Measurements from ENCODE around the gene KRTAP10-5.
A peak's percentile ranks its signal among the peaks of the same experiment; 100 is the strongest.

Gene KRTAP10-5

DNA sequence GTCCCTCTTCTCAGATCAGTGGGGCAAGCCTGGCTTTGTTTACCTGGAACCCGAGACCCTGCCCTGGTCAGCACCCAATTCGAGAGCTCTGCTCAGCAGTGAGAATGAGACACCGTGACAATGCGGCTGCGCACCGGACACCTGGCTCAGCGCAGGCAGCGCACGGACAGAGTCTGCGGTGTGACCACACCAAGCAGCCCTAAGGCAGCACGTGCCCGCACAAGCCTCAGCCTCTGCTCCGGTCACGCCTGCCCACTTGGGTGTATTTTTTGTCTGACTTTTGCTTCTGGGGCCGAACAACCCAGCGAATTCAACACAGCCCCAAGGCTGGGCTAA is 36.2 kb upstream of the KRTAP10-5 start:
- H3K9ac ChIP-seq (ENCODE audit: low read depth, low read length, poor library complexity), result no peak overlapping the region
- DNase-seq (ENCODE audit: low spot score), result no peak
- H3K4me1 ChIP-seq (ENCODE audit: control insufficient read depth in 2 of 2, insufficient read depth in 1 of 2, low read depth in 1 of 2, low read length in 2 of 2), result no peaks in the 10 kb centered on the region
- H2AK5ac ChIP-seq (ENCODE audit: low read depth, low read length), result peak overlapping the region; percentile 44
- H3K4ac ChIP-seq (ENCODE audit: low read length), result peak overlapping the region; percentile 4
- H2BK120ac ChIP-seq (ENCODE audit: low read depth, low read length), result no peak overlapping the region
- H3K27ac ChIP-seq (replicated peaks; ENCODE audit: low read length), result no peak overlapping the region
- H3K4me3 ChIP-seq (ENCODE audit: low read length in 2 of 2), result no peak overlapping the region
- H2BK5ac ChIP-seq (ENCODE audit: low read length), result peak overlapping the region; percentile 26
- H2AFZ ChIP-seq (ENCODE audit: low read length), result no peak overlapping the region
- H4K8ac ChIP-seq (ENCODE audit: low read depth, low read length), result no peak overlapping the region
- no peaks in the 10 kb centered on the region for H3K79me1 ChIP-seq (ENCODE audit: low read depth, low read length)
- no CpG with 5 or more reads among the region's 16 CpGs for WGBS, 2 donors (ENCODE audit: extremely low coverage in 2 of 2, insufficient read length in 2 of 2, insufficient replicate concordance in 1 of 2)
- no peak overlapping the region for H2BK15ac ChIP-seq (ENCODE audit: low read length)
- H3K36me3 ChIP-seq (replicated peaks in 1 of 2; ENCODE audit: control insufficient read depth in 2 of 2, insufficient read depth in 2 of 2, low read length in 2 of 2), result no peaks in the 10 kb centered on the region
- peak overlapping the region; percentile 66 for H3K18ac ChIP-seq (ENCODE audit: low read length)
- H3K14ac ChIP-seq (ENCODE audit: low read length), result peak overlapping the region; percentile 87
- no peak overlapping the region for H4K91ac ChIP-seq (ENCODE audit: low read depth, low read length, poor library complexity)
- no peak overlapping the region for H2BK12ac ChIP-seq (ENCODE audit: low read length)
- H3K23ac ChIP-seq (ENCODE audit: low read depth, low read length, poor library complexity), result no peak overlapping the region
- peaks cover 5 to 8% of the 10 kb centered on the region in 2 donors for H3K9me3 ChIP-seq (replicated peaks in 1 of 2; ENCODE audit: control insufficient read depth in 2 of 2, insufficient read depth in 1 of 2, low read depth in 1 of 2, low read length in 2 of 2)
- H3K27me3 ChIP-seq (ENCODE audit: control insufficient read depth in 3 of 3, insufficient read depth in 3 of 3, low read depth in 1 of 3, low read length in 3 of 3), result no peaks in the 10 kb centered on the region
- H3K4me2 ChIP-seq (ENCODE audit: insufficient read depth, low read length, poor library complexity, severe bottlenecking), result no peak overlapping the region

- Histone ChIP-seq H3K27me3 (ENCODE audit: control insufficient read depth in 3 of 3, insufficient read depth in 3 of 3, low read depth in 1 of 3, low read length in 3 of 3) (no peaks in the 10 kb centered on the region), H3K27ac (replicated peaks; ENCODE audit: low read length) (no peak overlapping the region), H2BK15ac (ENCODE audit: low read length) (peak overlapping the region; percentile 13)
Observed at GRCh38 chr21:44615911-44616590, 35.6 kb upstream of the KRTAP10-5 start.

DNA sequence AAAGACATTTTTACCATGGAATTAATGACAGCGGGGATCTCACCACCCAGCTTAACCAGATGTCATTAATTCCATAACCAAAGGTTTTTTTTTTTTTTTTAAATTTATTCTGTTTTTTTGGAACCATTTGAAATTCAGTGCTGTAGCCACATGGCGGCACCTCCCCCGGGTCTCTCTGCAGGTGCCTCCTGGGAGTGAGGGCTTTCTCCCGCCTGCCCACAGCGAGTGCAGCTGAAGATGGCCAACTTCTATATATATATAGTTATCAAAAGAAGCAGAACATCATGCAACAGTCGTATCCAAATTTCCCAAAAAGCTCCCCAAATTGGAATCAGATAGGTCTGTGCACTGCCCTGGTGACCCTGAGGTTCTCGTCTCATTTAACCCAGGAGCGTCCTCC is 35.1 kb upstream of the KRTAP10-5 start:
- Histone ChIP-seq H2BK12ac (ENCODE audit: low read length) (no peak overlapping the region), H3K4me1 (ENCODE audit: control insufficient read depth in 2 of 2, insufficient read depth in 1 of 2, low read depth in 1 of 2, low read length in 2 of 2) (no peaks in the 10 kb centered on the region), H3K4ac (ENCODE audit: low read length) (no peak overlapping the region), H4K8ac (ENCODE audit: low read depth, low read length) (no peak overlapping the region), H2AK5ac (ENCODE audit: low read depth, low read length) (peak overlapping the region; percentile 44), H2BK5ac (ENCODE audit: low read length) (no peak overlapping the region), H2BK120ac (ENCODE audit: low read depth, low read length) (no peak overlapping the region), H3K14ac (ENCODE audit: low read length) (no peak overlapping the region), H3K9ac (ENCODE audit: low read depth, low read length, poor library complexity) (no peak overlapping the region), H3K4me2 (ENCODE audit: insufficient read depth, low read length, poor library complexity, severe bottlenecking) (no peak overlapping the region), H2AFZ (ENCODE audit: low read length) (no peak overlapping the region), H3K4me3 (ENCODE audit: low read length in 2 of 2) (no peak overlapping the region), H3K27ac (replicated peaks; ENCODE audit: low read length) (no peak overlapping the region), H3K79me1 (ENCODE audit: low read depth, low read length) (no peaks in the 10 kb centered on the region), H2BK15ac (ENCODE audit: low read length) (no peak overlapping the region), H3K23ac (ENCODE audit: low read depth, low read length, poor library complexity) (no peak overlapping the region), H3K18ac (ENCODE audit: low read length) (peak overlapping the region; percentile 89), H3K36me3 (replicated peaks in 1 of 2; ENCODE audit: control insufficient read depth in 2 of 2, insufficient read depth in 2 of 2, low read length in 2 of 2) (no peaks in the 10 kb centered on the region), H4K91ac (ENCODE audit: low read depth, low read length, poor library complexity) (peak overlapping the region; percentile 59), H3K27me3 (ENCODE audit: control insufficient read depth in 3 of 3, insufficient read depth in 3 of 3, low read depth in 1 of 3, low read length in 3 of 3) (no peaks in the 10 kb centered on the region), H3K9me3 (replicated peaks in 1 of 2; ENCODE audit: control insufficient read depth in 2 of 2, insufficient read depth in 1 of 2, low read depth in 1 of 2, low read length in 2 of 2) (peaks cover 5 to 10% of the 10 kb centered on the region in 2 donors)
- DNase-seq (ENCODE audit: low spot score), result no peak
- WGBS, 2 donors (ENCODE audit: extremely low coverage in 2 of 2, insufficient read length in 2 of 2, insufficient replicate concordance in 1 of 2), result no CpG with 5 or more reads among the region's 8 CpGs

More at GRCh38 chr21:44615911-44616590, 35.6 kb upstream of the KRTAP10-5 start:
- no peak overlapping the region for H3K4me2 ChIP-seq (ENCODE audit: insufficient read depth, low read length, poor library complexity, severe bottlenecking)
- no peak overlapping the region for H3K4me3 ChIP-seq (ENCODE audit: low read length in 2 of 2)
- H3K18ac ChIP-seq (ENCODE audit: low read length), result peak overlapping the region; percentile 89
- H4K8ac ChIP-seq (ENCODE audit: low read depth, low read length), result peak overlapping the region; percentile 66
- peak overlapping the region; percentile 44 for H2AK5ac ChIP-seq (ENCODE audit: low read depth, low read length)
- no peak overlapping the region for H2BK5ac ChIP-seq (ENCODE audit: low read length)
- no CpG with 5 or more reads among the region's 17 CpGs for WGBS, 2 donors (ENCODE audit: extremely low coverage in 2 of 2, insufficient read length in 2 of 2, insufficient replicate concordance in 1 of 2)
- H2AFZ ChIP-seq (ENCODE audit: low read length), result no peak overlapping the region
- no peak for DNase-seq (ENCODE audit: low spot score)
- no peak overlapping the region for H2BK120ac ChIP-seq (ENCODE audit: low read depth, low read length)
- no peak overlapping the region for H2BK12ac ChIP-seq (ENCODE audit: low read length)
- no peak overlapping the region for H3K4ac ChIP-seq (ENCODE audit: low read length)
- no peak overlapping the region for H3K23ac ChIP-seq (ENCODE audit: low read depth, low read length, poor library complexity)
- H3K79me1 ChIP-seq (ENCODE audit: low read depth, low read length), result no peaks in the 10 kb centered on the region
- peak overlapping the region; percentile 3 for H3K9ac ChIP-seq (ENCODE audit: low read depth, low read length, poor library complexity)
- peaks cover 5 to 10% of the 10 kb centered on the region in 2 donors for H3K9me3 ChIP-seq (replicated peaks in 1 of 2; ENCODE audit: control insufficient read depth in 2 of 2, insufficient read depth in 1 of 2, low read depth in 1 of 2, low read length in 2 of 2)
- no peaks in the 10 kb centered on the region for H3K36me3 ChIP-seq (replicated peaks in 1 of 2; ENCODE audit: control insufficient read depth in 2 of 2, insufficient read depth in 2 of 2, low read length in 2 of 2)
- peak overlapping the region; percentile 67 for H3K14ac ChIP-seq (ENCODE audit: low read length)
- H3K4me1 ChIP-seq (ENCODE audit: control insufficient read depth in 2 of 2, insufficient read depth in 1 of 2, low read depth in 1 of 2, low read length in 2 of 2), result no peaks in the 10 kb centered on the region
- peak overlapping the region; percentile 59 for H4K91ac ChIP-seq (ENCODE audit: low read depth, low read length, poor library complexity)

- Histone ChIP-seq H3K79me1 (ENCODE audit: low read depth, low read length) (no peaks in the 10 kb centered on the region), H3K18ac (ENCODE audit: low read length) (no peak overlapping the region), H2BK5ac (ENCODE audit: low read length) (no peak overlapping the region), H3K9ac (ENCODE audit: low read depth, low read length, poor library complexity) (no peak overlapping the region), H3K4me2 (ENCODE audit: insufficient read depth, low read length, poor library complexity, severe bottlenecking) (no peak overlapping the region), H2BK120ac (ENCODE audit: low read depth, low read length) (no peak overlapping the region), H3K9me3 (replicated peaks in 1 of 2; ENCODE audit: control insufficient read depth in 2 of 2, insufficient read depth in 1 of 2, low read depth in 1 of 2, low read length in 2 of 2) (peaks cover 5 to 9% of the 10 kb centered on the region in 2 donors), H3K4ac (ENCODE audit: low read length) (no peak overlapping the region), H3K4me1 (ENCODE audit: control insufficient read depth in 2 of 2, insufficient read depth in 1 of 2, low read depth in 1 of 2, low read length in 2 of 2) (no peaks in the 10 kb centered on the region), H3K14ac (ENCODE audit: low read length) (no peak overlapping the region), H2BK12ac (ENCODE audit: low read length) (no peak overlapping the region), H4K8ac (ENCODE audit: low read depth, low read length) (no peak overlapping the region), H3K4me3 (ENCODE audit: low read length in 2 of 2) (no peak overlapping the region), H2AK5ac (ENCODE audit: low read depth, low read length) (no peak overlapping the region), H3K27ac (replicated peaks; ENCODE audit: low read length) (no peak overlapping the region), H2AFZ (ENCODE audit: low read length) (no peak overlapping the region), H2BK15ac (ENCODE audit: low read length) (no peak overlapping the region), H3K23ac (ENCODE audit: low read depth, low read length, poor library complexity) (no peak overlapping the region), H4K91ac (ENCODE audit: low read depth, low read length, poor library complexity) (no peak overlapping the region), H3K36me3 (replicated peaks in 1 of 2; ENCODE audit: control insufficient read depth in 2 of 2, insufficient read depth in 2 of 2, low read length in 2 of 2) (no peaks in the 10 kb centered on the region), H3K27me3 (ENCODE audit: control insufficient read depth in 3 of 3, insufficient read depth in 3 of 3, low read depth in 1 of 3, low read length in 3 of 3) (no peaks in the 10 kb centered on the region)
- no peak for DNase-seq (ENCODE audit: low spot score)
- no CpG with 5 or more reads among the region's 28 CpGs for WGBS, 2 donors (ENCODE audit: extremely low coverage in 2 of 2, insufficient read length in 2 of 2, insufficient replicate concordance in 1 of 2)
Observed at GRCh38 chr21:44614961-44615391, 34.6 kb upstream of the KRTAP10-5 start.

All from neuronal stem cell (in vitro differentiated cells).